HG02759 (cell line): ENCODE data around the gene MTHFSD.

Experiments
- ATAC-seq: cut with Tn5 transposase; IDR thresholded peaks from one replicate; pipeline ENCODE4 v1.9.1; 2021; ENCODE audit warnings: mild to moderate bottlenecking, moderate library complexity; ENCODE audit not compliant: unreplicated experiment

Gene MTHFSD

DNA sequence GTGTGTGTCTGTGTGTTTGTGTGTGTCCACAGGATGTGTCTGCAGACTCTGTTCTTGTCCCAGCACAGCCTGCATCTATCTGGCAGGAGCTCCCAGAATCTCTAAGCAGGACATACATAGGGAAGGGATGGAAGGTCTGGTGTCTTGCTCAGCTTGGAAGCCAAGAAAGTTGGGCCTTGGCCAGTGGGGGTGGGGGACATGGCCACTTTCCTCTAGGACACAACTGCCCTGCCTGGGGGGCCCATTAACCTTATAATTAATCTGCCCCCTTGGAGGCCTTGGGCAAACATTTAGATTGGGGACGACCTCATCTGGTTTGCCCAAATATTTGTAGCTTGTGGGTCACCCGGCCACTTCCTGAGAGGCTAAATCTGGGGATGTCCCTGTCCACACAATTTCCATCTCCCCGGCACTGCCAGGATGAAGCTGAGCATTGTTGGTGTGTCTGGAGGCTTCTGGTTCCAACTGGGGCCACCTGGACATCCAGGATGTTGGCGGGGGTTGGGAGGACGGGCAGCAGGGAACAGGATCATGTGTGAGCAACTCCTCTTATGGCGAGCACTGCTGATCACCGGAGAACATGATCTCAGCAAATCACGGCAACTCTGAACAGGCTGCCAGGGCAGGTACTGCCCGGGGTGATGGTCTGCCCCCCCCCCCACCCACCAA lies 61.9 kb downstream of the MTHFSD start:
- ATAC-seq: no peak

DNA sequence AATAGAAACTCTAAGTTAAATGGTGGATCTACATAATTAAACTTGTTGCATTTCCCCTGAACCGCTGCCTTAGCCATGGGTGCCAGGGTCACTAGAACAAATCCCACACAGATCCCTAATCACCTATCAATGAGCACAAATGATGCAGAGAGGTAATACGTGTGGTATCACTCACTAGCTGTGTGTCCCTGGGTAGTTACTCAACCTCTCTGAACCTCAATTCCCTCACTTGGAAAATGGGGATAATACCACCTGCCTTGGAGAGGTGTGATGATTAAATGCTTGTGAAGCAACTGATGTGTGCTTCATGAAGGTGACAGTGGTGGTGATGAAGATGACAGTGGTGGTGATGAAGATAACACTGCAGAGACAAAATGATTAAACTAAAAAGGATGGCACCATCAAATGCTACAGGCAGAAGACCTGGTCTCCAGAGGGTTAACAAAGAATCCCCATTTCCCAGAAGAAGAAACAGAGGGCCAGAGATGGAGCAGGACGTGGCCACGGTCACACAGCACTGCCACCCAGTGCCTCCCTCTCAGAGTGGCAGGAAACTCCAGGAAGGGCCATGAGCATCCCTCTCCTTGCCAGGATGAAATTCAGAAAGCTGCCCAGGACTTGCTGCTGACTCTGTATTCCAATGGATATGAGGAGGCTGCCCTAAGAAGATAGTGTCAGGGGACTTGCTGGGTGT lies 62.6 kb downstream of the MTHFSD start:
- no peak for ATAC-seq

DNA sequence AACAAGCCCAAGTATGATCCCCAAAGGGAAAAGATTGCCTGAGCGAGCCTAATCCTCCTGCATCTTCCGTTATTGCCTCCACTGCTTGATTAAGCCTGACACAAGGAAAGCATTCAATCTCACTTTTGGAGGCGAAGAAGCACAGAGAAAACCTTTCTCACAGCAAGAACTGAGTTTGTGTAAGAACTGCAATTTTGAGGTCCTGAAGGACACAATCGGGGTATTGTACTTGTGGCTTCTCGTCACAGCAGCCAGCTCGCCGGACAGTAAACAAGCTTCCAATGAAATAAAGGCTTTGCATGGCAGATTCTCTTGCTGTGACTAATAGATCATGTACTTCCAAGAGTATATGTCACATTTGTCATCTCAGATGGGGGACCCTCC lies 63.4 kb downstream of the MTHFSD start:
- no peak for ATAC-seq

DNA sequence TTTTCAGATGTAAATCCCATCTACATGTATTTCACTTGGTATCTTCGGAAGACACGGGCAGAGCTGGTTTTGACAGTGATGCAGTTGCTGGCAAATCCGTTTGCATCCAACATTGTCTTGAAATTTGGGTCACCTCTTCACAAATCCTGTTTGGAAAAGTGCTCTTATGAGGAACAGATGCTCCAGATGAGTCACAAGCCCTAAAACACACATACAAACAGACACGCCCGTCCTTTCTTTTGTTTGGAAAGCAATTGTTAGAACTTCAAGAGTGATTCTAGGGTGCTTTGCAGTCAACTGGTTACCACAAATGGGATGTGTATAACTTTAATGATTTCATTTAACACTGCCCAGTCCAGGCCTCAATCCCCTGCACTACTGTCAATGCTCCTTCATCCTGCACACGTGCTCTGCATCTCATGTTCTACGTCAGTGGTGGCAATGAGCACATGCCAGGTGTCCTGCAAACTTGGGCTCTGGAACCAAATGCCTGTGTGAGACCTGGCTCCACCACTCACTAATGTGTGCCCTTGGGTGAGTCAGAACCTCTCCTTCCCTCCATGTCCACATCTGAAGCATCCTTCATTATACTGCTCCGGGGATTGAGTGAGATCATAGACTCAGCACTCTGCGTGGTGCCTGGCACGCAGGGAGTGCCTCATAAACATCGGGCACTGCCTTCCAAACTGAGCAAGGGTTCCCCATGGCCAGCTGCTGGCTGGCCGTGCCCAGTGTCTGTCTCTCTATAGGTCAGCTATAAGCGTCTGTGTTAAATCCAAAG lies 64.0 kb downstream of the MTHFSD start:
- no peak for ATAC-seq

DNA sequence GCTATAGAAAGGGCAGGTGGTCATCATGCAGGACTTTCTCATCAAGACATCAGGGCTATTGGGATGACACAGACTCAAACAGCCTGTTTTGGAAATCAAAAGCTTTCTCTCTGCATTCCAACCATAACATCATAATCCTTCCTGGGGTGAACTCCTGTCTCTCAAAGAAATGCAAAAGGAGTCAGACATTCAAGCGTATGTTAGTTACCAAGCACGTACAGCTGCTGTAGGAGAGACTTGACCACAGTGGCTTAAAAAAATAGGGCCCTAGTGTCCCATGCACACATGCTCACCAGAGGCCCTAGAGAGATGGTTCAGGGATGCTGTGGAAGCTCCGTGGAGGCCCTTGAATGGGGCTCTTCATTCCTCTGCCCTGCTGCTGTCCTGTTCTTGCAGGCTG lies 69.3 kb downstream of the MTHFSD start:
- ATAC-seq: no peak

DNA sequence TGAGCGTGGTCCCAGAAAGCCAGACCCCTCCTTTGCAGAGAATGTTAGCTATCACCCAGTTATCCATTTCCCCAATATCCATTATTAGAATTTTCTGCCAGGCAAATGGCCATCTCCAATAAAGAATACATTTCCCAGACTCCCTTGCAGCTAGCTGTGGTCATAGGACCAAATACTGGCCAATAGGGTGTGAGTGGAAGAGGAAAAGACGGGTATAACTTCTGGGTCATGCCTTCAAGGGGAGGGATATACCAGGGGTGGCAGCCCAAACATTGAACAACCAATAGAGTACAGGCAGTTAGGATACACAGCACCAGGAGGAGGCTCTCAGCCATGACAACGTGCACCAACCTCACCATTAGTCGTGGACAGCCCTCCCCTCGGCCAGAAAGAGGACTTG lies 70.8 kb downstream of the MTHFSD start:
- no peak for ATAC-seq

DNA sequence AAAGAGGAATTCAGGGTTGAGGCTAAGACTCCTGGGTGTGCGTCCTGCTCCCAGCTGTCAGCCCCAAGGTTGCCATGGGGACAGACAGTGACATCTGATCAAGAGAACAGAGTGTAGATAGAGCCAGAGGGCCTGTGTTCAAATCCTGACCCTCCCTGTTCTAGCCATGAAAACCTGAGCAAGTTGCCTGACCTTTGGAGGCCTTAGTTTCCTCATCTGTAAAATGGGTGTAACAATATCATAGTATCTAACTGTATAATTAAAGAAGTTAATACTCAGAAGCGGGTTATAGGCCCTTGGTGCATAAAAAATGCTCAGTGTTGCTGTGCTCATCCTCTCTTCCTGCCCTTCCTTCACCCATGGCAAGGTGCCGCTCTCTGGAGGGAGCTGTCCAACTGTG lies 73.4 kb downstream of the MTHFSD start:
- no peak for ATAC-seq

DNA sequence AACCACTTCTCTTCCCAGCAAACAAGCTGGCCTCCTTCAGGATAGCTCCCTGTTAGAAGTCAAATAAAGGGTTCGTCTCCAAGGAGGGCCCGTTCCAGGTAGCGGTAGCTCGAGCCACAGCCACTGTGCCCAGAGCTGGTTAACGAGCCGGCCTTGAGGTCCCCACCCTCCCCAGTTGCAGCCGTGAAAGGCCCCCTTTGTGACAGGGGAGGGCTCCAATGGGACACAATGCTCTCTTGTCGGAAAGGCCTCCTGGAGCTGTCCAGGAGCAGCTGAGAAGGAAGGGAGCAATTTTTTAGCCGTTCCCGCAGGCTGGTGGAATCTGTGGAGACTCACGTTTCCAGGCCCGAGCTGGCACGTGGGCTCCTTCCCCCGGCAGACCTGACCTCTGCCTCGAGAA lies 74.6 kb downstream of the MTHFSD start:
- no peak for ATAC-seq
